Kasumi-1 (cell line): Measurements from ENCODE around the gene LPP.

Experiments
- DNase-seq, 2 experiments: peaks; one replicate each; lab custom pipeline; 2025; lab: John Stamatoyannopoulos, UW

Gene LPP

DNA sequence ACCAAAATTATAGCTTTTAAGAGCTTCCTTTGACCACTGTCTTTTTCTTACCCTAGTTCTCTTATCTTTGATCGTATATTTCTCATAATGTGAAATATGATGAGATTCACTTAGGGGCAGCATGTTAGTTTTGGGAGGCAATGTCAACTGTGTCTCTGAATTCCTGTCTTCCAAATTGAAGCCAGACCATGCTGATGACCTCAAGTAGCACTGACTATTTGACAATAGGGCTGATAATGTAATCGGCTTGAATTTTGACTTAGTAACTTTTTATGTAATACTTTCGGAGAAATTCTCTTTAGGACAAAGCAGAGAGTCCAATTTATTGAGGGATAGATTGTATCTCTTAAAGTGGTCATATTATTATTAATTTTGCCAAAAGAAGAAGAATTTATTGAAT is 722.4 kb downstream of the LPP start:
- DNase-seq, result no peak

DNA sequence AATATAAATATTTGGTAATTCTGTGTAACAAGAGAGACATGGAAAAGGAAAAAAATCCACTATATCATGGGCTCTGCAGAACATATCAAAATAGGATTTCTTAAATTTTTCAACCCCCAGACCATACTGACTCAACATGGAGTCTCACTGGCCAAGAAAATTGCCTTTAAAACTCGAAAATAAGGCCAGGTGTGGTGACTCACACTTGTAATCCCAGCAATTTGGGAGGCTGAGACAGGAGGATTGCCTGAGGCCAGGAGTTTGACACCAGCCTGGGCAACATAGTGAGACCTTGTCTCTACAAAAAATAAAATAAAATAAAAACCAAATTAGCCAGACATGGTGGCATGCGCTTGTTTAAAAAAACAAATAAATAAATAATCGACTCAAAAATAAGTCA is 723.4 kb downstream of the LPP start:
- no peak for DNase-seq

DNA sequence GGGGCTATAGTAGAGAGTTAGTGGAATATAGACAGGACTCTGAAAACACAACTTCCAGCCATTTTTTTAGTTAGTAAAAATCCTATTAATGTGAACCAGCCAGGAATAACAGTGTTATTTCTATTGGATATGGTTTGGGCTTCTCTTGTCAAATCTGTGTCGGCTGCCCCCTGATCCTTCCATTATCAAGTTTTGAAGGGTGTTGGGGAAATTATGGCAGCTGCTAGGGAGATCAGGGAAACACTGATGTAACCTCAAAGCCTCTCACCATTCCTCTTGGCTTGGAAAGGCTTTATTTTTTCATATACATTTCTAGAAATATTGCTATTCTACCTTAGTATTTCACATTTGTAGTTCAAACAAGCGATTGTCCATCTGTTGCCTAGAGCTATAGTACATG is 724.1 kb downstream of the LPP start:
- no peak for DNase-seq

DNA sequence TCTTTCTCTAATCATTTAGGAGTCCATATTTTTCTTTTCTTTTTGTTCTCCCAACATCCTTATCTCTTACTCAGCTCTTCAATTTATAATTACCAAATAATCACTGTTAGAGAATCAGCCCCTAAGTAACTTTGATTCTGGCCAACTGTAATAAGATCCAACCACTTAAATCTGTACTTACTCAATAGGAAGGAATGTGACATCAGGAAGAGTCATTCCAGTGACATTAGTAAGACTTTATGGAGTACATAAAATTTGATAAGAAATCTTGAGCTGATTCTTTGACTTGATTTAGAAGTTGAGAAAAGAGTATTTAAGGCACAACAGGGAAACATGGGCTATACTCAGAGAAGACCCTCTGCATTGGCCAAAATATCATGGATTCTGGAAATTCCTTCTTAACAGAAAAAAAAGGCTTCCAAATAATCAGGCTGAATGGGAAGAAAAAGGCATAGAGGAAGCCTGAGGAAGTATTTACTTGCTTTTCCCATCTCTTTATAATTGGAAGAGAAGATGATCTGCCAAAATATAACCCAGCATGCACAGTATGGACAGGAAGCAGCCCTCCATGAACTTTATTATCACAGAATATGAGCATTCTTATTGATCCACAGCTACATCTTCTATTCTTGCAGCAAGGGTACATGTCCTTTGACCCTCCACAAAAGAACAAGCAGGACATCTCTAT is 728.1 kb downstream of the LPP start:
- DNase-seq, result no peak

DNA sequence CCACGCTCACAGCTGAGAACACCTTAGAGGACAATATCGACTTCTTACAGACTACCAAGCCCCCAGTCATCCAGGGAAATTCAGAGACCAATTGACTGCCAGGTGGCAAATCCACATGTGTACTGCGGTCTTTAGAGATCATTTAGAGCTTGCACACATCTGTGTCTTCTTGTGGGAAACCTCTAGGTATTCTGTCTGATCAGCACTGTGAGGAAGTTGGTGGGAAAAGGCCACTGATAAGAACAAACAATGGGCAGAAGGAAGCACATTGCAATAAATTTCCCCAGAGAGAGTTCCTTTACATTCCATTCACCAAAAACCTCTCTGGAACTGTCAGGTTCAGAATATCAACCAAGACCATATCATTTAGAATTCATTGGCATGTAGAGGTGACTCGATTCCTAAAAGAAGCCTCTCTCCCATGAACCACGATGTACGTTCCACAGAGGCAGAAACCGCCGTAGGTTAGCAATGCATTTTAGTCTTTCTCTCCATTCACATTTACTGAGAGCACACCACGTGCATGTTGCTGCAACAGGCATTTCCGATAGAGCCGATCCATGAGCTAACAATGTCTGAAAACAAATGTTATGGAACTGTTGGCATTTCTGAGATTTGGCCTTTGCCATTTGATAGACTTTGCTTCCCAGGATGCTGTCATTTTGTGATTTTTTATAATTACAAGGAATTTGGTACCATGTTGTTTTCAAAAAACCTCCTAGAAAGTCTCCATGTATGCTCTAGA is 730.5 kb downstream of the LPP start:
- DNase-seq, result no peak

DNA sequence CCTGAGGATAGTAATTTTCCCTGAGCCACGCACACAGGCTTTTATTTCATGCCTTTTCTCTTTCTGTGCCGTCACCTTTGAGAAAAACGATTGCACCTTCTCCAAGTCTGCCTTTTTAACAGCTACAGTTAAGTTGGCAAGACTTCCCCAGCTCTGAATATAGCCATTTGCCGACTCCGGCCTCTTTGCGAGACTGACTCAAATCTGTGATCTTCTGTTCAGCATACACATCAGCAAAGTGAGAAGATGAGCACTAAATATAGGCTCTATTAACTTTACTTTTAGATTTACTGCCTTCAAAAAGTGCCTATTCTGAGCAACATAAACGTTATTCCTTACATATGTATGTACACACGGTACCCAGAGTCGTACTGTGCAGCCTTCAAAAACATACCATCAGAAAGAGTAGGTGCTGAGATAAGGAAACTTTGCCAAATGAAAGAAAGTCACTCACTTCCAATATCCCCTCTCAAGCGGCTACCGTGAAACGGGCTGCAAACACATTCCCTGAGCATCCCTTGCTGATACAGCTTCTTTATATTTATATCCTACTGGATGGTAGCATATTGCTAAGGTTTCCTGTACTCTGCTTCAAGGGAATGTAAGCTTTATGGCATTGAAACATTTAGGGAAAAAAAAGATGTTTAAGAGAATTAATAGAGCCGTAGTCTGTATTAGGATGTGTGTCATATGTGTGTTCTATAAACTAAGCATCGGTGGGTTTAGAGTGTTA is 734.5 kb downstream of the LPP start:
- DNase-seq, result no peak

DNA sequence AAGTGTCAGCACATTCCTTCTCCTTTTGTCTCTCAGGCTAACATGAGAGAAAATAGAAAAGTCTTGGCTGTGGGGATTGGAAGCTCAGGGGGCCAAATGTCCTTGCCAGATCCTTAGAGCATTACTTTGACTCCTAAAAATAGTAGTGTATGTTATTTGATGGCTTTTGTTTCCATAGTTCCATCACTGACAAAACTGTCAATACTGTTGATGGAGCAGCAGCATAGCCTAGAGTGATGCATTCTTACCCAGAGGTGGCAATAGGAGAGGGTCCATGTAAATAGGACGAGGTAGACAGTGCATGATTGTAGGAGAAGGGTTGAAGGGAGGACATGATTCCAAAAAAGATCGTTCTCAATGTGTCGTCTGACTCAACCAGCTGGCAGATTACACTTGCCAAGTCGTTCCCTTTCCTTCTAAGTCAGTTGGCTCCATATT is 735.1 kb downstream of the LPP start:
- no peak for DNase-seq

DNA sequence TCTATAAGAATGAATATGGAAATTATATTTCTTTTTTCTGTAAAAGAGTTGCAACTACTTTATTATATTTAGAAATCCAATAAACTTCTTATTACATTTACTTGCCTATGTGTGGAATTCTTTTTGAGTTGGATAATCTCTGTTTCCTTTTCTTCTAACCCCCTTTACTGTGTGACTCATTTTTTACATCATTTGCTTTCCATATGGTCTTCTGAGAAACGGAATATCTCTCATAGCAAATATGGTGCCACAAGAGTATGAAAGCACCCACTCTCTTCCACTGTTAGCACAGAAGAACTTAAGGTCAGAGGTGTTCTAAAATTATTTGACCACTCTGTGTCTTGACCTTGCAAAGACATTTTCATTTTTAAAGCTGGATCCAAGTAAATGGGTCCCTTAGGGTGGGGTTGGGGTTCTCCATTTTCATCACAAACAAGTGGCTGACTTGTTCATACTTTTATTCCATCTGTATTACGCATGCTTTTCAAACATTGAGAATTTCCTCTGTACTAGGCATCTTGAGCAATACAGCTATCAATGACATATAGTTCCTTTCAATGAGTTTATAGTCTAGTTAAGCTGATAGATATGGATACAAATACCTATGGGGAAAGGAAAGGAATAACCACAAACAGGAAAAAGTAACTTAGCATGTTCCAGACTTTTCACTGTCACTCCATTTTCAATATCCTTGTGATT is 736.8 kb downstream of the LPP start:
- DNase-seq, result no peak

DNA sequence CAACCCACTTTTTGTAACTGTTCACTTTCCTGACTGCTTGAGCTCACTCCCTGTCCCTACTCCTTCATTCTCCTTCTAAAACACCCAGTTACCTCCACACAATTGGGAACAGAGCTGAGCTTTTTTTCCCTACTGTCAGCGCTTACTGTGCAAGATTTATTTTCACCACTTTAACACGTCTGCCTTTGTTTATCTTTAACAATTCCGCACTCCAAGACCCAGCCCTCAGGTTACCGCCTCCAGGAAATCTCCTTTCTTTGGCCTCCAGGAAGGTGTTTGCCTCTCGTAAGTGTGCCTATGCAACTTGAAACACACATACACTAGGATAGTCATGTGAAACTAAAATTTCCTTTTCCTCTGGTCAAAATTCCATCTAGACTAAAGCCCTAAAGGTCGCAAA is 745.9 kb downstream of the LPP start:
- no peak for DNase-seq

DNA sequence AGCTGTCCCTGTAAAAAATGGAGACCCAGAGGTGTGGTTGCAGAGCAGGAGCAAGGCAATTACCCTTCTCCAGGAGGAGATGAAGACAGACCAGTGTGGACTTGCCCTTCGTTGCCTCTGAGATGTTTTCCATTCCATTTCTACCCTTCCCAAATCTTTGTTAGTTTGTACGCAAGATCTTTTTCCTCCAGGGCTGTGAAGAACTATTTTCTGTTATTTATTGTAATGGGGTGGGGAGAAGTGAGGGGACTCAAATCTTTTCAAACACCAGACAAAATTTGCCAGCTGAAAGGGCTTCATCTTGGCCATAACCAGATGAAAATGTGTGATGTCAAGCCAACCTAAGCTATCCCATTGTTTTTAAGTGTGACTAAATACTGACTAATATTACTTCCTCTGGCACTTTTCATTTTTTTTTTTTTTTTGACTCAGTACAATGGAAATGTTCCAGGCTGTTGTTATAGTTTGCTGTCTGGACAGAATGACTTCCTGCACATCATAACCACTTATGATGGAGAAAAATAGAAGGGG is 746.5 kb downstream of the LPP start:
- DNase-seq, result no peak

DNA sequence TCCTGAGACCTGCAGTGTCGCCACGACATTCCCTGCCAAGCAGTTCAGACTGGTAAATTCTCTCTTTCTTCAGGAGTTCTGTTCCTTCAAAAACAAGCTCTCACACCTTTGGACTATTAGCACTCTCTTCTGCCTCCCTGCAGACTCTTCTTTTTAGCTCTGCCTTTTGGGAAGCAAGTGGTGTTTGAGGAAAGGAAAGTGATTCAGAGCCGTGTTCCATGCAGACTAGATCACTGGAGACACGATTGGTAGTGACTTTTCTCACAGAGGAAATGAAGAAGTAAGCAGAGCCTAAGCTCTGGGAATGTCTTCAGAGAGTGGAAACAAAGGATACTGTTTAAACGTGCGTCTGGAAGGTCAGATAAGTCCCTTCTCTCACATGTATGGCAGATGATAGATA is 747.2 kb downstream of the LPP start:
- no peak for DNase-seq

DNA sequence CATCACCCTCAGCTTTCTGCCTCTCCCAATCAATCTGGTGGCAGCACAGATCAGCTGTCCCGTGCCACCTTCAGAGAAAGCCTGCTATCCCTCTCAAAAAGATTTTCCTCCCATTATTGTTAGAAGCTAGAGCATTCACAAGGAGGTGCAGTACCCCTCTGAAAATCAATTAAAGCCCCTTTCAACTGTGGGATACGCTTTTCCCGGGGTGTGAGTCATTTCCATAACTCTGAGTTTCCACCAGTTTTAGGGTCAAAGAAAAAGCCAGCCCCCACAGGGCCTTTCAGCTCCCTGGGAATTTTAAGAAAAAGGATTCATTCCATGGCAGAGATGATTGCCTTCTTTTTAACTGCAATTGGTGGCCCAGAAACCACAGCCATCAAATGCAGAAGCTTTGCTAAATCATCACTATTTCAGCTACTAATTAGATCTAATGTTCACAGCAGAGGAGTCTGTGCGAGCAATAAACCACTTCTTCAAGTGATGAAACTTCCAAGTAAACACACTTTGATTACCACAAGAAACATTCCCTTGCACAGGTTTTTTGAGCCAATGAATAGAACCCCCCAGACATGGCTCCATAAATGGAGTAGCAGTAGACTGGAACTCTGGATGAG is 747.8 kb downstream of the LPP start:
- no peak for DNase-seq

DNA sequence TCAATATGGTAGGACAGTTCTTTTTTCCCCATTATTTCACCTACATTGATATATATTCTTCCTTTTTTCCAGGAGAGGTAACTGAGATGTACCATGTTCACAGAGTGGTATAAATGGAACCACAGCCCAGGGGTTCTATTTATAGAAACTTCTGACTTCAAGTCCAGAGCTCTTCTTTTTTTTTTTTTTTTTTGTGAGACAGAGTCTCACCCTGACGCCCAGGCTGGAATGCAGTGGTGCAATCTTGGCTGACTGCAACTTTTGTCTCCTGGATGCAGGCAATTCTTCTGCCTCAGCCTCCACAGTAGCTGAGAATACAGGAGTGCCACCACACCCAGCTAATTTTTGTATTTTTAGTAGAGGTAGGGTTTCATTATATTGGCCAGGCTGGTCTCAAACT is 750.7 kb downstream of the LPP start:
- DNase-seq, result no peak

DNA sequence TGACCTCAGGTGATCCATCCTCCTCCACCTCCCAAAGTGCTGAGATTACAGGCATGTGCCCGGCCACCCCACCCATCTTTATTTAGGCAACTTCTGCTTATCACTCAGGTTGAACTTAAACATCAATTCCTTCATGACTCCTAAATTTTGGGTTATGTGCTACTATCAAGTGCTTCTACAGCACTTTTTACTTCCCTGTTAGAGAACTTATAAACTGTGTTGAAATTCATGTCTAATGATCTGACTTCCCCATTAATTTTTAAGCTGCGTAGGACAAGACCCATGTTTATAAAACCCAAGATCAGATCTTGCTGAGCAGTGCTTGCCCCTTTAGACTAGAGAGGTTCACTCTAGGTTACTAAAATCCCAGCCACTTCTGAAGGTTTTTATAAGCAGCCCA is 751.6 kb downstream of the LPP start:
- no peak for DNase-seq

DNA sequence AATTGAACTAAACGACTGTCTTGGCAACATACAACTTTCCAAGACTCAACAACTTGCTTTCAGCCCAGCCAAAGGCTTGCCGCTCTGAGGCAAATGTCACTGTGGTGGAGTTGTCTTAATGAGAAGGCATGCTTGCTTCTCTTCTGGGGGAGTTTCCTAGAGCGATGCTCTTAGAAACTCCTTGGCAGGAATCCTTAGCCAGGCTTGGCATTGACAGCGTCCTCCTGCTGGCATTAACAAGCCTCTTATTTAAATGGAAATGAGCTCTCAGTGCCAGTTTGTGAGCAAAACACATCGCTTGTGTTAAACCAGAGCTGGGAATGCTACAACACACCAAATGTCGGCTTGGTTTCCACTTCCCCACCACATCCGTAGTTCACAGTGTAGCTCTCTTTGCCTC is 752.3 kb downstream of the LPP start:
- no peak for DNase-seq

DNA sequence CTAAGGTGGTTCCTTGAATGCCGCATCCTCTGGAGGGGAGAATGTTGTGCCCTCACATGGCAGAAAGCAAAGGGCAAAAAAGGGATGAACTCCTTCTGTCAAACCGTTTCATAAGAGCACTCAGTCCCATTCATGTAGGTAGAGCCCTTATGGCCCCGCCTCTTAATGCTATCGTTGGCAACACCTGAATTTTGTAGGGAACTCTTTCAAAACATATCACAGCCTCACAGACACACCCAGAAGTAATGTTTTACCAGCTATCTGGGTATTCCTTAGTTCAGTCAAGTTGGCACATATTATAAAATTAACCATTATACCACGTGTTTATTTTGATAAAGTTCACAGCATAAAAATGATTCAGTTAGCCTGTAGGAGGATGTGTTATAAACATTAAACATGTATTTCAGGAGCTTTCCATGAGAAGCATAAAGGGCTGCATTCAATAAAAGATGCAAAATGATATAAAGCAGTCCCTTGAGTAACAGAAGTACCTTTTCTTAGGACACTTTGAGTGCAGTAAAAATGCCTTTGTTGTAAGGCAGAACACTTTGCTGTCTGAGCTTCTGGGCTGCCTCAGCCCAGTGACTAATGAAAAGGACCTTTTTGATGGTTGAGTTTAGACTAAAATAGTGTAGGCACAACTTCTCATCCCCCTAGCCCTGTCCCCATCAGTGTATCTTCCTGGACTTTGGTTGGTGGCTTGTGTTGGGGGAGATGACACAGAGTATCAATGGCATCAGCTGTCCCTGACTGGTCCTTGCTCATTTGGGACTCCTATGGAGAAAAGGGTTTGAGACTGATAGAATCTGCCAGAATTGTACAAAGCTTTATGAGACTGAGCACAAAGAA is 754.3 kb downstream of the LPP start:
- no peak for DNase-seq

DNA sequence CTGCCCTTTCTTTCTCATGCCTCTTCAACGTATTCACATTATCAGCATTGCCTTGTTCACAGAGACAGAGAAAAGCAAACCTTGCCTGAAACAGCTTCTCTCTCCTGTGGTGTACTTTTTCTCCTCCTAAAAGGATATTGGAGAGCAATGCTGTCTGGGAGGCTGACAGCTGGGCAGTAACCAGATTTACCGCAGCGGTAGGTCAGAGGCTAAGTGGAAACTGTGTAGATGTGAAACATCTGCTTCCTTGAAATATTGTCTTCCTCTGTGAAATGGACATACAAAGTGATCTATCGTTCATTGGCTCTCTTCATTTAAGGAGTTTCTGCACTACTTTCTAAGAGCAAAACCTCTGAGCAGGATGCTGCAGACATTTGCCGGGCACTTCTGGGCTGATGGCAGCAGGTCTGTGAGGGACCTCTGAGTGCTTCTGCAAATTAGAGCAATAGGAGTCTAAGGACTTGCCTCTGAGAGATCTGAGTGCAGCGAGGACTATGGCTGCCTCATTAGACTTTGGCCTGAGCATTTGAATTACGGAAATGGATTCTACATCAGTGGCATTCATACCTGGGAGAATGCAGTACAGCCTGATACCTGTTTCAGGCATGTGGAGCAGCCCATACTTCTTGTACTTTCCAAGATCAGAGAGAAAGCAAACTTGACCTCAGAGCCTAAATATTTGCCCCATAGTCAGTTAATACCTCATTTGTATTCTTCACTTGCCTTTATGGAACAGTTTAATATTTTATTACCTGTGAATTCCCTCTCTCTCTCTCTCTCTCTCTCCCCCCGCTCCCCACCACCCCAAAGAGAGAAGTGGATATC is 757.3 kb downstream of the LPP start:
- no peak for DNase-seq

DNA sequence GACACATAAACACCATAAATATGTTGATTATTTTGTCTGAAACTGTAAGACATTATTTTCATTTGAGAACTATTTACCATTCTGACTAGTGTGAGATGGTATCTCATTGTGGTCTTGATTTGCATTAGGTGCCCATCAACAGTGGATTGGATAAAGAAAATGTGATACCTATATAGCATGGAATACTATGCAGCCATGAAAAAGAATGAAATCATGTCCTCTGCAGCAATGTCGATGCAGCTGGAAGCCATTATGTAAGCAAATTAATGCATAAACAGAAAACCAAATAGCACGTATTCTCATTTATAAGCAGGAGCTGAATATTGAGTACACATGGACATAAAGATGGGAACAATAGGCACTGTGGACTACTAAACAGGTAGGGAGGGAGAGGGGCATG is 759.1 kb downstream of the LPP start:
- DNase-seq, result no peak

DNA sequence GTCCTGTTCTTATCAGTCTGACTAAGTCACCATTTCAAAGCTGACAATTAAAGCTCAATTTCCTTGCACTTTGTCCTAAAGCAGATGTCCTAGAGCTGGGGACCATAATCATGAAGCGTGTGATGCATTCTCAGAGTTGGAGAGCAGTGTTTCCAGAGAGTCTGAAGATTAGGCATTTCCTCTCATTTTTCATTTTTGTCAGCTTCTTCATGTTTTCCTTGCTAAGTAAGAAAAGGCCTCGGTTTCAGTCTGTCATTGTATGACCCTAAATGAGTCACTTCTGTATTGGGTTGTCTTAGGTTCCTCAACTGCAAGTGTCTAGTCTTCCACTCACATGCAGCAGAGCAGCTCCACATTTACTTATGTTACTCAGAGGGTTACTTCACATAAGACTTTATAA is 760.6 kb downstream of the LPP start:
- DNase-seq, result no peak

DNA sequence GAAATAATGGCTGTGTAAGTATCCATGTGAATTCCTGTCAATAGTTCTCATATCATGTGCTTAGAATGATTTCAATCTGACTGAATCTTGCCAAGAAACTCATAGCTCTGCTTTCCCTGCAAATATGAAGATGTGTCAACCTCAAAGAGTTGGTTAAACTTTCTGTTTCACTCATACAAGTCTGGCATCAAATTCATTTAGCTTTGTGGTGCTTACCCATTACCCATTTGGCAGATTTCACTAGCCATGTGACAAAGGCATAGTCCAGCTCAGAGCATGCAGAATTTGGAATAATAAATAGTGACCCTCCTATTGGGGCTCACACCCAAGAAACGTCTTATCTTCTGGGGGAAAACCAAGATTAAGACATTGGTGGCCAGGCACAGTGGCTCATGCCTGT is 761.2 kb downstream of the LPP start:
- no peak for DNase-seq
